Peyer's patch (tissue), 4 donors: ENCODE measurements around the gene RAB1B. TPM values are rescaled to one million over a fixed set of nuclear protein-coding genes. Genes with fewer than 3 reads are reported as not detected.

ENCODE experiments used
- DNase-seq, 3 donors: peaks; one replicate each; pipeline ENCODE4 v3.0.0-alpha.2; 2017 to 2019
- H3K27ac ChIP-seq, 4 donors: fragments of 200-600 bp; sonication (generic); one replicate each; pipeline ENCODE4 v1.5.1; 2016 to 2019
- H3K27me3 ChIP-seq, 2 donors: fragments of 200-600 bp; sonication (generic); one replicate each; pipeline ENCODE4 v1.5.1; 2019
- H3K36me3 ChIP-seq, 3 donors: fragments of 200-600 bp; sonication (generic); one replicate each; pipeline ENCODE4 v1.5.1; 2016 to 2019
- H3K4me1 ChIP-seq, 4 donors: fragments of 200-600 bp; sonication (generic); one replicate each; pipeline ENCODE4 v1.5.1; 2016 to 2019
- H3K4me3 ChIP-seq, 4 donors: fragments of 200-600 bp; sonication (generic); 1 replicate in 3 of 4; 2 replicates in 1 of 4; pipeline ENCODE4 v1.5.1; 2016 to 2019; ENCODE audit warnings: mild to moderate bottlenecking in 1 of 4
- H3K9me3 ChIP-seq, 4 donors: fragments of 200-600 bp; sonication (generic); one replicate each; pipeline ENCODE4 v1.5.1; 2016 to 2019; ENCODE audit warnings: mild to moderate bottlenecking in 1 of 4
- CTCF ChIP-seq, 6 experiments: fragments of 450-650 bp in 4 of 6; fragments of 200-600 bp in 2 of 6; sonication (generic) in 1 of 6; IDR thresholded peaks; one replicate each; pipeline ENCODE4 v1.5.1; 2017 to 2019; ENCODE audit warnings: antibody characterized with exemption in 6 of 6, mild to moderate bottlenecking in 3 of 6, moderate library complexity in 1 of 6
- POLR2A ChIP-seq, 2 donors: fragments of 450-650 bp; IDR thresholded peaks; one replicate each; pipeline ENCODE4 v1.5.1; 2017; ENCODE audit warnings: antibody characterized with exemption in 2 of 2, mild to moderate bottlenecking in 2 of 2, moderate library complexity in 2 of 2
- total RNA-seq, 4 donors: library from RNA; depleted of rRNA; stranded (reverse); fragments of >200 nt; gene quantifications; one replicate each; pipeline ENCODE4 v1.1.0, GENCODE V29; 2016

Gene RAB1B
- total RNA-seq, 4 donors from 2014 or later, result 80.0 to 161 (median 103) TPM

DNA sequence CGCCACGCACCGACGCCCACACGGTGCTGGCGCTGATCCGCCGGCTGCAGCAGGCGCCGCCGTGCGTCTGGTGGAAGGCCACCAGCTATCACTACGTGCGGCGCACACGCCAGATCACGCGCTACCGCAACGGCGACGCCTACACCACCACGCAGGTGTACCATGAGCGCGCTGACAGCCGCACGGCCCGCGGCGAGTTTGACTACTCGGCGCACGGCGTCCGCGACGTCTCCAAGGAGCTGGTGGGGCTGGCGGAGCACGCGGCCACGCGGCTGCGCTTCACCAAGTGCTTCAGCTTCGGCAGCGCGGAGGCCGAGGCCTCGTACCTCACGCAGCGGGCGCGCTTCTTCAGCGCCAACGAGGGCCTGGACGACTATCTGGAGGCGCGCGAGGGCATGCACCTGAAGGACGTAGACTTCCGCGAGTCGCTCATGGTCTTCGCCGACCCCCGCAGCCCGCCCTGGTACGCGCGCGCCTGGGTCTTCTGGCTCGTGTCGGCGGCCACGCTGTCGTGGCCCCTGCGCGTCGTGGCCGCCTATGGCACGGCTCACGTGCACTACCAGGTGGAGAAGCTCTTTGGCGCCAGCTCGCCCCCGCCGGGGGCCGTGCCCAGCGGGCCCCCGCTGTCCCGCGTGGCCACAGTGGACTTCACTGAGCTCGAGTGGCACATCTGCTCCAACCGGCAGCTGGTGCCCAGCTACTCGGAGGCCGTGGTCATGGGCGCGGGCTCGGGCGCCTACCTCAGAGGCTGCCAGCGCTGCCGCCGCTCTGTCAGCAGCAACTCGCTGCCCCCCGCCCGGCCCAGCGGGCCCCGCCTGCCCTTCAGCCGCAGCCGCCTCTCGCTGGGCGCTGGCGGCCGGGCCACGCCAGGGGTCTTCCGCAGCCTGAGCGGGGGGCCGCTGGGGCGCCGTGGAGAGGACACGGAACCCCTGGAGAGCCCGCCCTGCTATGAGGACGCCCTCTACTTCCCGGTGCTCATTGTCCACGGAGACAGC is 26.5 kb downstream of the RAB1B start:
- Histone ChIP-seq H3K4me3 (no peak overlapping the region), H3K4me1 (peaks cover 0 to 10% (median 5%) of the 10 kb centered on the region in 4 donors), H3K27ac (no peak overlapping the region), H3K27me3 (peaks cover 0 to 10% of the 10 kb centered on the region in 2 donors), H3K36me3 (no peaks in the 10 kb centered on the region), H3K9me3 (no peaks in the 10 kb centered on the region)
- no peak for TF ChIP-seq CTCF (IDR thresholded peaks at IDR 0.05)
- TF ChIP-seq POLR2A (IDR thresholded peaks at IDR 0.05), result no peak
- DNase-seq, result no peak

- Histone ChIP-seq H3K4me1 (no peaks in the 10 kb centered on the region), H3K27ac (no peak overlapping the region), H3K36me3 (no peaks in the 10 kb centered on the region), H3K27me3 (peaks cover 0 to 1% of the 10 kb centered on the region in 2 donors), H3K9me3 (no peaks in the 10 kb centered on the region), H3K4me3 (no peak overlapping the region)
- DNase-seq, result no peak
- no peak for TF ChIP-seq POLR2A (IDR thresholded peaks at IDR 0.05)
- no peak for TF ChIP-seq CTCF (IDR thresholded peaks at IDR 0.05)
Measured at GRCh38 chr11:66297610-66298009, 29.2 kb downstream of the RAB1B start.

DNA sequence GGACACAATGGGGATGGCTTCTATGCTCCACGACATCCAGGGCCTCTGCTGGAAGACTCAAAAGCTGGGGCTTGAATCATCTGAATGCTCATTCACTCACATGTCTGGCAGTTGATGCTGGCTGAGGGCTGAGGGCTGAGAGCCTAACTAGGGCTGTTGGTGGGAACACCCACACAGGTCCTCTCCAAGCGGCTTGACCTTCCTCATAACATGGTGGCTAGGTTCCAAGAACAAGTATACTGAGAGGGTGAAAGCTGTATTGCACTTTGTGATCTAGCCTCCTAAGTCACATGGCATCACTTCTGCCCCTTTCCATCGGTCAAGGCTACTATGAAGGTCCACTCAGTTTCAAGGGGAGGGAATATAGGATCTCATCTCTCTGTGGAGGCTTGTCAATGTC is 30.7 kb downstream of the RAB1B start:
- no peaks in the 10 kb centered on the region for H3K4me1 ChIP-seq
- no peak for DNase-seq
- H3K36me3 ChIP-seq, result no peaks in the 10 kb centered on the region
- no peak overlapping the region for H3K4me3 ChIP-seq
- TF ChIP-seq POLR2A (IDR thresholded peaks at IDR 0.05) (no peak), CTCF (IDR thresholded peaks at IDR 0.05) (no peak)
- no peak overlapping the region for H3K27ac ChIP-seq
- H3K27me3 ChIP-seq, result no peaks in the 10 kb centered on the region
- H3K9me3 ChIP-seq, result no peaks in the 10 kb centered on the region

- Histone ChIP-seq H3K9me3 (no peaks in the 10 kb centered on the region), H3K36me3 (no peaks in the 10 kb centered on the region), H3K4me1 (no peaks in the 10 kb centered on the region), H3K27ac (no peak overlapping the region), H3K4me3 (no peak overlapping the region), H3K27me3 (no peaks in the 10 kb centered on the region)
- DNase-seq, result no peak
- TF ChIP-seq POLR2A (IDR thresholded peaks at IDR 0.05) (no peak), CTCF (IDR thresholded peaks at IDR 0.05) (no peak)
Measured at GRCh38 chr11:66302656-66303055, 34.2 kb downstream of the RAB1B start.

- Histone ChIP-seq H3K9me3 (no peaks in the 10 kb centered on the region), H3K36me3 (no peaks in the 10 kb centered on the region), H3K27ac (no peak overlapping the region), H3K4me3 (no peak overlapping the region), H3K27me3 (no peaks in the 10 kb centered on the region), H3K4me1 (peaks cover 4 to 17% (median 10%) of the 10 kb centered on the region in 4 donors)
- TF ChIP-seq POLR2A (IDR thresholded peaks at IDR 0.05), result no peak
- no peak for TF ChIP-seq CTCF (IDR thresholded peaks at IDR 0.05)
- no peak for DNase-seq
Measured at GRCh38 chr11:66309475-66309874, 41.0 kb downstream of the RAB1B start.
